ENCODE measurements around the gene FAIM2.
"Not testable (repeated sequence)": the region's sequence is repeated elsewhere in the genome, so short reads cannot be mapped to it uniquely, and the experiment has no call there.

The FAIM2 gene

DNA sequence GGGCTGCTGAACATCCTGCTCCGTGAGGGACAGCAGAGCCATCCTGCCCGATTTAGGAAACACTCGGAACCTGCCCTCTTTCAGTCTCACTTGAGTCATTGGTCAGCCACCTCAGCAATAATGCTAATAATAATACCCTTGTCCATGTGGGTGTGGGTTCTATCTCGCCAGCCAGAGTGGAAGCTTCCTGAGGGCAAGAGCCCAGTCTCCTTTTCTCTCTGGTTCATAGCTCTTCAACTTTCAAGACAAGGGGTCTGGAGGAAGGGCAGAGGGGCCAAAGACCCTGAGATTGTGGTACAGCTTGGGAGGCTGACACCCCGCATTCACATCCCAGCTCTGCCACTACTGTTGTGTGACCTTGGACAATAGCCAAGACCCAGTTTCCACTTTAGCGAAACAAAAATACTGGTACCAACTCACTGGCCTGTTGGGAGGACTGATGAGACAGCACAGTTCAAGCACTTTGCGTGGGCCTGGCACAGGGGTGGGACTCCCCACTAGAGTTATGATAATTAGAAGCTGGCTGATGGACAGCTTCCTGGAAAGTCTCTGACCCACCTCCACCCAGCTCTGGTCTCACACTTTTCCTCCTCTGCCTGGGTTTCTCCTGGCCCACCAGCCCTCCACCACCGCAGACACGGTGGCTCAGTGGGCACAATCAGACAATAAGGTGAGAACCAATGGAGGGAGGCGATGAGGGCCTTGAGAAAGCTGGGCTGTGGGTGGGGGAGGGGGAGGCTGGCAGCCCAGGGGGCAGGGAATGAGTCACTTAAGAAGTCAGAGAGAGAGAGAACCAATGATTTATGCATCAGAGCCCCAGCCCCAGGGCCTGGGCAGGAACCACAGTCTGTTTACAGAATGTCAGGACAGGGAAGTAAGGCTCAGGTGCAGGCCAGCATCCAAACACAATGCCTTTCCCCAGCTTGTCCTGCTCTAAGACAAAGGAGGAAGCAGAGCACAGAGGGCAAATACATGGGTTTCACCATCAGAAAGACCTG is 9.6 kb downstream of the FAIM2 start:
- DNase-seq, result no peak

DNA sequence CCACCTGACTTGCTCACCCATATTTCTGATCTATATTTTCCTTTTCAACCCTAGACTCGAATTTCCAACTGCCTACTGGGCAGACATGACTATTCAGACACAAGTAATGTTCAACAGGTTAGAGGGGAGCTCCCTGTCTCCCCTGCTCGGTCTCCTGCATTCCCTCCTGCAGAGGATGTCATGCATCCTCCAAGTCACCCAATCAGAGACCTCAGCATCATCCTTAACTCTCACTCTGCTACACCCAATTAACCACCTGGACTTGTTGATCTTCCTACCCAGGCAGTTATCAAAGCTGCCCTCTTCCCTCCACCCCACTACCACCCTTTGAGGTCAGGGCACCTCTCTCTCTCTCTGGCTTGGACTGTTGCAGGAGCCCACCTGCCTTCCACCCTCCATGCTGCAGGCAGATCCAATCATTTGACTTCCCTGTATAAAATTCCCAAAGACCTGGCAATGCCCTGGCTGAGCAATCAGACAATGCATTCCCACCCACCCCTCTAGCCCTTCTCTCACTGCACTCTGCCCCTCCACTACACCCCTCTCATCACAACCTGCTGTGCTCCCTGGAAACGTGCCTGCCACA is 10.9 kb downstream of the FAIM2 start:
- DNase-seq, result no peak

DNA sequence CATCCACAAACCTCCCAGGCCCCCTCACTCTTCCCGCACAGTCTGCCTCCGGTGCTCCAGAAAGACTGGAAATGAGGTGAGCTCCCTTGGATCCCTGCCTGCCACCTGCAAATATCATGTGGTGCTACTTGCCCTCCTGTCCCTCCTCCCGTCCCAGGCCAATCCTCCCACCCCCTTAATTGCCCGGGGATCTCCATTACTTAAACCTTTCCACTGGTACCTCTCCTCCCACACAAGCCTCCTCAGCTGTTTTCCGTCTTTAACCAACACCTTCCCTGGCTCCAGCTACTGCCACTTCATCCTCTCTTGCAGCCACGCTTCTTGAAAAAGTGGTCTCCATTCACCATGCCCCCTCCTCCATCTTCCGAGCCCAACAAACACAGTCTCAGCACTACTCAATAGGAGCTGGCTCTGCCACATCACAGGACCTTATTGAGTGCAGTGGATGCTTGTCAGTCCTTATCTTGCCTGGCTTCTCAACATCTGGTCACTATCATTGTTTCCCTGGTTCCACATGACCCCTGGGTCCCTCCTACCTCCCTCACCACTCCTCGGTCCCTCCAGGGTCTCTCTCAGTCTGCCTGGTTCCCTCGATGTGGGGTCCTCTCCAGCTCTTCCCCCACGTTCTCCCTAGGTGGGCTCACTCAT is 11.5 kb downstream of the FAIM2 start:
- no peak for DNase-seq

DNA sequence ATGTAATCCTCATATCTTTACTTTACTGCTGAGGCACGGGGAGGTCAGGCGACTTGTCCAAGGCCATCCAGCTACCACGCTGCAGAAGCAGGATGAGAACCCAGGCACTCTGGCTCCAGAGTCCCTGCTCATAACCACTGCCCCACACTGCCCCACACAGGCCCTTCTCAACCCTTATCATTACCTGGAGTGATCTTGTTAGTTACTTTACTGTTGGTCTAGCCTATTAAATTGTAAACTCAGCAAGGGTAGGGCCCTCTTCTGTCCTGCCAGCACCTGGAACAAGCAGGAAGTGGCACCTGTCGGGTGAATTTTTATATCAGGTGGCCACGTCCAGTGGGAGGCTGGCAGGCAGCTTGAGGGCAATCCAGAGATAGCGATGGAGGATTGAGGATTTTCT is 12.2 kb downstream of the FAIM2 start:
- DNase-seq, result no peak

DNA sequence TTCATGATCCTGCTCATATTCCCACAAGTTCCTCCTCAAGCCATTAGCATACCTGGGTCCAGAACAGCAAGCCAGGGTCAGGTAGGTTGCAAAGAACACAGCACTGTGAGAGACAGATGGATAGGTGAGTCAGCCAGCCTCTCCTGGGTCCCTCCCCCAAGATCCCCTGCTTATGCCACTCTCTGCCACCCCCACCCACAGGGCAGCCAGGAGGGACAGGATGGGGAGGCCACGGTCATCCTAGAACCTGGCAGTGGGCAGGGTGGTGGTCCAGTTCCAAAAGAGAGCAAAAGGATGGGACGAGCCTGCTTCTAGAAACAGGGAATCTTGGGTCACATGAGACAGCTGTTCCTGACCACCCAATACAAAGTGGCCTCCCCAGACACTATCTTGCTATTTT is 12.7 kb downstream of the FAIM2 start:
- no peak for DNase-seq

DNA sequence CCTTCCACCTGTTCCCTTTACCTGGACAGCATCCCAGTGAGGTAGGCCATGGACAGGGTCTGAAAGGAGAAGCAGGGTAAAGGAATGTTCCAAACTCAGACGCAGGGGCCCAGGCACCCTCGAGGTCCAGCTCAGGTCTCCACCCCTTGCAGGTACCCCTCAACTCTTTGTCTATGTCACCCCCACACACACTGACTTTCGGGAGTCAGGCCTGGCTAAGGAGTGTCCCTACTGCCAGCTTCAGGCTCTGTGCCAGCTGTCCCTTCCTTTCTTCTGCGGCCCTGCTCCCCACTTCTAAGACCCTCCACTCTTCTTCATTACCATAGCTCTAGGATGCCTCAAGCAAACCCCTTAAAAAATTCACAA is 13.6 kb downstream of the FAIM2 start:
- DNase-seq, result no peak

DNA sequence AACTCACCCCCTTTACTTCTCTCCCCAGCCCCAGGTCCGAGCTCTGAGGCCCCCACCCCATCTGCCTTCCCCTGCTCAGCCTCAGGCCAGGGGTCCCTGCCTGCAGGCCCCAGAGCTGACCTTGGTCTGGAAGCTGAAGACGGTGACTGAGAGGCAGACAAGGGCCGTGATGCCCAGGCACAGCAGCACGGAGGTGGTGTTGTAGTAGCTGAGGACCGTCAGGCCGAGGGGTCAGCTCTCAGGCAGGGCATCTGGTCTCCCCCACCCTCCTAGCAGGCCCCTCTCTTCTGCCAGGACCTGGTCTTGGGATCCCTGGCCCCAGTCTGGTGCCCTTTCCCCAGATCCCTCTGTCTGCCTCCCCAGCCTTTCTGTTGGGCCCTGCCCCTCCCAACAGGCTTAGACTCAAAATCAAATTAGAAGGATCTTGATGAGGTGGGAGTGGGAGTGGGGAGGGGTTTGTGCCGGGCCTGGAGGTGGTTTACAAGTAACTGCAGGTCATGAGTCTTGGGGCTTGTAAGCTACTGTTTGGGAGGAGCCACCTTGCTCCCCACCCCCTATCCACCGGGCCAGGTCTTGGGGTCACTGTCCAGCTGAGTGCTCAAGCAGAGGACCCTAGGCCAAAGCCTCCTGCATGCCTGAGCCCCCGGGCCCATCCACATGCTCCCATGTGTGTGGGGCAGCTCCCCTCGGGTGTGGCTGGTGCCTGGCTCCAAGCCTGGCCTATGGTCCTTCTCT is 14.2 kb downstream of the FAIM2 start:
- no peak for DNase-seq

DNA sequence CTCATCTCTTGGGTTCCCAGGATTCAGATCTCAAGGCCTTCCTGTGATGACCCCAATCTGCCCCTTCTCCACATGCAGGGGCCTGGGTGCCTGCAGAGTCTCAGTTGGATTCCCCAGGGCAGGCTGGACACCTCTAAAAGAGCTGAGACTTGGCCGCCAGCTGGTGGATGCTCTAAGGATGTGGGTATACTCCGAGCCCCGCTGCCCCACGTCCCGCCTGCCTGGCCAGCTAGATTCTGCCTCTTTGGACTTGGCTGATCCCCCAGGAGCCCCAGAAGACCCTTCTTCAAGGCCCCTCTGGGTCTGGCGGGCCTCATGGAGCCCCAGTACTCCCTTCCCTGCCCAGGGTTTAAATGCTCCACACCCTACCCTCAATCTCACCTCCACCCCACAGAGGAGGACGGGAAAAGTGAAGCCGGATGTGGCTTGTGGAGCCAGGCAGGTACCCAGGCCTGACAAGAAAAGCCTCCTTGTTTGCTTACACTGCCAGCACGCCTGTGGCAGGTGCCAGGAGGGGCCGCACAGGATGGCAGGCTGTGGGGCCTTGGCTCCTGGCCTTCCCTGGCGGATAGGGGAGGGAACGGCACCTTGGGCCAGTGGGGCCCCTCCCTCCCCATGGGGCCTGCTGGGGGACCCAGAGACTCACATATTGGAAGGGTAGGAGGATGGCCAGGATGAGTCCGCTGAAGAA is 15.1 kb downstream of the FAIM2 start:
- no peak for DNase-seq

DNA sequence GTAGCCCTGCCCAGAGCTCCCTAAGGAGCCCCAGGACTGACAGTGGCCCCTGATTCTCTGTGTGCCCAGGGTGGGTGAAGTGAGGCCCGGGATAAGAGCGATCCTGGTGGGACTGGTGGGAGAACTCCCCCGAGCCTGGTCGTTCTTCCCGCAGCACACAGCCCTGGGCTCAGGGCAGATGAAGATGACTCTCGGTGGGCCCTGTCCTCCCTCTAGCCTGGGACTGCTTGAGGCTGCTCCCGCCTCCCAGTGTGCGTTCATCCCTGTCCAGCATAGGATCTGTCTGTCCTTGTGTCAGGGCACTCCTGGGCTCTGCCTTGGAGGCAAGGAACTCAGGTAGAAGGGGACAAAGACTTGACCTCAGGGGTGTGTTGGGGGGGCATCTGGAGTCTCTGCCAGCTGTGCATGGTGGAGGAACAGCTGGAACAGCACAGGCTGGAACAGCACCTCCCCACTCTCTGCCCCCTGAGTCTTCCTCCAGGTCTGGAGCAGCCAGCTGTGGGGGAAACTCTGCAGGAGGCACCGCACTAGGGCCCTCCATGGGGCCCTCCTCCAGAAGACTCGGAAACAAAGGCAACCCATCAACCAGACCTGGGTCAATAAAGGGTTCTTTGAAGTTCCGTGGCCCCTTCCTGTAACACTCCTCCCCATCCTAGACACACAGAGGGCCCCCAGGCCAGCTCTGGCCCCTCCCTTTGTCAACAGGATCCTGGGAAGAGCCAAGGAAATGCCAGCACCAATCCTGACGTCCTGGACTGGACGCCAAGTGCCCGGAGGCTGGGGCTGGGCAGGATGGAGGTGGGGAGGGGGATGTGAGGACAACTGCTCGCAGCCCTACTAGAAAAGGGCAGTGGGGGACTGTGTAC is 15.9 kb downstream of the FAIM2 start:
- no peak for DNase-seq

DNA sequence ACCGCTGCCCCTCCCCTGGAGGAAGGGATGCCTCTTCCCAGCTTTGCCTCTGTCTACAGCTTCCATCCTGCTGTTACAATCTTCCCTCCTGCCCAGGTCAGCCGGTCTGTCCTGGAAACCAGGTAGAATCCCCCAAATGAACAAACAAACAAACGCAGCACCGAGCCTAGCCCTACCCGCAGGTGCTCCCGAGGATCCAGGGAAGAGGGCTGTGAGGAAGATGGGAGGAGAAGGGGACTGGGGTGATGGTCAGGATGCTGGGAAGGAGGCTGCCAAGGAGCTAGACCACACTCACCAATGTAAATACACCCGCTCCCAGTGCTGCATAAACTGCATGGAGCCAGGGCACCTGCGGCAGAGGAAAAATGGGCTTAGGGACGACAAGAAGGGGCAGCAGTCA is 16.6 kb downstream of the FAIM2 start:
- DNase-seq, result no peak

DNA sequence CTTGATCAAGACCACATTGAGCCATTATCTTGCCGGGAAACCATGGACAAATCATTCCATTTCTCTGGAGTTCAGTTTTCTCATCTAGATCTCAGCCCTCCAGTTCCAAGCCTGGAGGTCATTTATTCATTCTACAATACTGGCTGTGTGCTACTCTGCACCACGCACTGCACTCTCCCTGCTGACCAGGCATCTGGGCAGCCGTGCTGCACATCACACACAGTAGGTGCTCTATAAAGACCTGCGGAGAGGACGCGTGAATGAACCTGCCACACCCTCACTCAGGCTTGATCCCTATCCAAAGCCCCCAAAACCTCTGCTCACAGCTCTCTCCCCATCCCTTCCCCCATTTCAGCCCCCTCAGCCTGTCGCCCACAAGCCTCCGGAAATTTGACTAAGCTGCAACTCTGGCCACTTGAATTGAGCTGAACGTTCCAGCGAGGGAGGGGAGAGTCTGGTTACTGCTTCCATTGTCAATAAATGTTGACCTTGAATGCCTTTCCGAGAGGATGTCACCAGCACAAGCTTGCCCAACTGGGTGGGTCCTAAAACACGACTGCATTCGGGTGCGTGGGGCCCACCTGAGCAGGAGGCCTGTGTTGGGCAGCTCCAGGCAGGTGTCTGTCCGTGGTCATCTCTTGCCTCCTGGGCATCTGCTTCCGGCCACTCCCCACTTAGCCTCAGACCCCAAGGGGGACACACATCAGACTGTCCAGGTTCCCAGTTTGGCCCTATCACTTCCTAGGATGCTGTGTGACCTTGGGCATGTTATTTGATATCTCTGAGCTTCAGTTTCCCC is 17.8 kb downstream of the FAIM2 start:
- no peak for DNase-seq

DNA sequence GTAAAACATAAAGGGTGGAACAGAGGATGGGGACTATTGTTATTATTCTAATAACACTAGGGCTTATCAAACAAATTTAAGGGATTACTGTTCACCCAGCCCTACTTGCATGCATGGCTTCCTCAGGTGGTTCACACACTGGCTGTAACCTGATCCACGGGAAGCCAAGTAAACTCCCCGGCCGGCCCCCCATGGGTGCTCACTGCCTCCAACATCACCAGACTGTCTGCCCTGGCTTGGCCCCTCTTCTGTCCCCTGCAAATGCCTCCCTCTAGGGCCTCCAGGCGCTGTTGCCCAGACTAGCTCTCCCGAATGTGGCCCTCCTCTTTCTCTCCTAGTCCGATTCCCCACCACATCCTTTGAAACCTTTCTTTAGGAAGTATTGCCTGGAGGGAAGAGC is 18.6 kb downstream of the FAIM2 start:
- DNase-seq, result no peak

DNA sequence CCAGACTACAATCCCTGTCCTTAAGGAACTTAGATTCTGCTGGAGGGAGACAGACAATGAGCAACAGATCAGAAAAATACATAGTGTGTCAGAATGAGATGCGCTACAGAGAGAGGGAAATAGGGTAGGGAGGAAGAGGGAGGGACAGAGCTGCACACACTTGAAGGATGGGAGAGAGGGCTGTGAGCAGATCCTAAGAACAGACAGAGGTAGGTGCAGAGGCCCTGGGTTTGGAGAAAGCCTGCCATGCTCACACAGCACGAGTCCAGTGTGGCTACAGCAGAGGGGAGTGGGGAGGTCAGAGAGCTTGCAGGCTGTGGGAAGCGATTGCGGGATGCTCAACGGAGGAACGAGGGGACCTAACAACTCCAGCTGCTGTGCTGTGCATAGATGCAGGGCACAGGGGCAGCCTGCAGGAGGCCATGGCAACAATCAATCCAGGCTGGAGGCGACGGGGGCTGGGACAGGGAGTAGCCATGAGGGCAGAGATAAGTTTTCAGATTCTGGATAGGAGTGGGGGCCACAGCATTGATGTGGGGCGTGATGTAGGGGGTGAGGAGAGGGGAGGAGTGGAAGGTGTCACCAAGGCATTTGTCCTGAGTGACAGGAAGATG is 20.7 kb downstream of the FAIM2 start:
- no peak for DNase-seq

DNA sequence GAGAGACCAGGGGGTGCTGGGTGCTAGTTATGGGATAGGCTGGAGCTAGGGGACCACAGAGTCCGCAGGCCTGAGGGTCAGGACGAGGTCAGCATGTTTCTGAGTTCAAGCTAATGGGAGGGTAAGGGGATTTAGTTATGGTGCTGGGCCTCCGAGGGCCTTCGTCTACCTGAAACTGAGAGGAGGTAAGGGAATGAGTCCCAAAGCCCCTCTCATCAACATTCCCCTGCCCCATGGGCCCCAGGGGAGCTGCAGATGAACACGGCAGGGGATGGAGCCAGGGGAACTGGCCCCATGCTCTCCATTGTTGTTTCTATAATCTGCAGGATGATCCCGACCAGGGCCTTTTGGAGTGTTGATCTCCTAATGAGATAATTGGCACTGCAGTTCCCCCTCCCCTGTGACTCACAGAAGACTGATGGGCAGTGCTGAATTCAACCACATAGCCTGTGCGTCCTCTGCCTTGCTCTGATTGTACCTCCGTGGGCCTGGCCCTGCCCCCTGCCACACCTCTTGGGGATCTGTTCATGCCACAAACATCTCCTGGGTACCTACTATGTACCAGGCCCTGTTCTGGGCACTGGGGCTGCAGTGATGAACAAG is 21.4 kb downstream of the FAIM2 start:
- no peak for DNase-seq

DNA sequence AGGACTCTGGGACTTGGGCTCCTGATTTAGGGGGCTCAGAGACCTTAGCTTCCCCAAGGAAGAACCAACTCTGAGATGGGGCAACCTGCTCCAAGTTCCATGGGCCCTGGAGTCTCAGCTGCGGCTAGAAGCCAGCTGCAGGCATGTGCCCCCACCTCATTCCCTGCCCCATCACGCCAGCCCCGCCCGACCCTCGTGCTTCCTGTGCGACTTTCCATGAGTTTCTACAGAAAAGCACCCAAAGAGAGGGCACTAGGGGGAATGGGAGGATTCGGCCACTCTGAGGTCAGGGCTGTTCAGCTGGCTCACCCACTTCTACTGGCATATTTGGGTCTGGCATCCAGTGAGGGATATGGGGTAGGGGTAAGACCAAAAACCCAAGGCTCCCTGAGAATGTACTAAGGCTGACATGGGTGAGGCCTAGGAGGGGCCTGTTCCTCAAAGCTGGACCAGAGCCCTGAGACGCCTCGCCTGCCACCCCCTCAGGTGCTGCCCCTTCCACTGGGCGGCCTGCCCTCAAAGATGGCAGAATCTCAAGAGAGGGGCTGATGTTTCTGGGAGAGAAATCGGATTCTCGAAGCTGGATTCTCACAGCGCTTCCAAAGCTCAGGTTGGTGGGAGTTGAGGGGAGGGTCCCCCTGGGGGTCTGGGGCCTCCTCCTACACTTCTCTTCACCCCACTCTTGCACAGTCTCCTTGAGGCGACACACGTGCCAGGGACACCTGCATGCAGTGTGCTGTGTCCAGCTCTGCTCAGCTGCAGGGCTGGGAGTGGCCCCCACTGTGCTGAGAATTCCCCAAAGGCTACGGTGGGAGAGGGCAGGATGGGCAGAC is 22.1 kb downstream of the FAIM2 start:
- no peak for DNase-seq

DNA sequence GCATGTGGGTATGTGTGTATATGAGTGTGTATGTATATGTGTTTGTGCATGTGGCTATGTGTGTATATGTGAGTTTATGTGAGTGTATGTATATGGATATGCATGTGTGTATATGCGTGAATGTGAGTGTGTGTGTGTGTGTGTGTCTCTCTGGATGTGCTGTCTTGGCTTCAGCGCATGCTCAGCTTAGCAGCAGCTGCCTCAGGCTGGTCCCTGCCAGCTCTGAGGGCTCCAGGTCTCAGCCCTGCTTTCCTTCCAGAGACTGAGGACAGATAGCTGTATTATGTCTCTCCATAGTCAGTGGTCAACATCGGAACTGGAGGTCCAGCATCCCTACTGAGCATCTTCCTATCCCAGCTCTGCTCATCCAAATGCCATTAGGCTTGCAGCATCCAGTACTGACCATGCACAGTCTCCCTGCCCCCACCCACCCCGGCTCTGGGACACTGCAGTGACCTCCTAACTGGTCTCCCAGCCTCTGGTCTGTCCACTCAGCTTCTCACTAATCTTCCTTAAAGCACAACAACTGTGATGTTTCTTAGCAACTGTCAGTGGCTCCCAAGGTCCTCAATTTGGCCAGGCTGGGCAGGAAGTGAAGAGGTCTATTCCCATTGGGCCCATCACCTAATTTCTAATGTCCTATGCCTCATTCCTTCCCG is 22.8 kb downstream of the FAIM2 start:
- DNase-seq, result no peak

DNA sequence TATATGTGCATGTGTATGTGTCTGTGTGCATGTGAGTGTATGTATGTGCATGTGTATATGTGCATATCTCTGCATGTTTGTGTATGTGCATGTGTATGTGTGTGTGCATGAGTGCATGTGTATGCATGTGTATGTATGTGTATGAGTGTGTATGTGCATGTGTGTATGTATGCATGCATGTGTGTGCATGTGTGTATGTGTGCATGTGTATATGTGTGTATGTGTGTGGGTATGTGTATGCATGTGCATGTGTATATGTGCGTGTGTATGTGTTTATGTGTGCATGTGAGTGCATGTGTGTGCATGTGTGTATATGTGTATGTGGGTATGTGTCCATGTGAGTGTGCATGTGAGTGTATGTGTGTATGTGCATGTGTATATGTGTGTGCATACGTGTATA is 24.6 kb downstream of the FAIM2 start:
- not testable (repeated sequence) for DNase-seq

DNA sequence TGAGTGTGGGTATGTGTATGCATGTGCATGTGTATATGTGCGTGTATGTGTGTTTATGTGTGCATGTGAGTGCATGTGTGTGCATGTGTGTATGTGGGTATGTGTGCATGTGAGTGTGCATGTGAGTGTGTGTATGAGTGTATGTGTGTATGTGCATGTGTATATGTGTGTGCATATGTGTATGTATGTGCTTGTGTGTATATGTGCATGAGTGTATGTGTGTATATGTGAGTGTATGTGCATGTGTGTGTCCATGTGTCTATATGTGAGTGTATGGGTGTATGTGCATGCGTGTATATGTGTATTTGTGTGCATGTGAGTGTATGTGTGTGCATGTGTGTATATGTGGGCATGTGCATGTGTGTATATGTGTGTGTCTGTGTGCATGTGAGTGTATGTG is 25.7 kb downstream of the FAIM2 start:
- no peak for DNase-seq
